HG02870 (cell line): Measurements from ENCODE around the gene ZNF497.
A peak's percentile ranks its signal among the peaks of the same experiment; 100 is the strongest.
"Not testable (repeated sequence)": the region's sequence is repeated elsewhere in the genome, so short reads cannot be mapped to it uniquely, and the experiment has no call there.

ENCODE experiments used
- ATAC-seq: cut with Tn5 transposase; IDR thresholded peaks from one replicate; pipeline ENCODE4 v1.9.1; 2021; ENCODE audit warnings: mild to moderate bottlenecking, moderate library complexity; ENCODE audit not compliant: unreplicated experiment

Gene ZNF497

GRCh38 chr19:58394821-58395219, 32.3 kb upstream of the ZNF497 start:
- no peak for ATAC-seq

- ATAC-seq: no peak
These were observed 31.1 kb upstream of the ZNF497 start for GRCh38 chr19:58393725-58394033.

GRCh38 chr19:58392945-58393724, 30.6 kb upstream of the ZNF497 start:
- ATAC-seq: no peak

- no peak for ATAC-seq
These were observed 25.6 kb upstream of the ZNF497 start for GRCh38 chr19:58388175-58388526.

GRCh38 chr19:58387338-58388174, 25.0 kb upstream of the ZNF497 start:
- no peak for ATAC-seq

- ATAC-seq: peak; percentile 89
These were observed 24.2 kb upstream of the ZNF497 start, which contains the start of gene RPS5 for GRCh38 chr19:58386576-58387337. RPS5 (plus strand) TSS chr19:58387269; CDS start chr19:58388138, 869 bp downstream.

- no peak for ATAC-seq
These were observed 23.5 kb upstream of the ZNF497 start for GRCh38 chr19:58385891-58386575.

- ATAC-seq: no peak
These were observed 22.9 kb upstream of the ZNF497 start for GRCh38 chr19:58385313-58385890.

- ATAC-seq: no peak
These were observed 20.5 kb upstream of the ZNF497 start for GRCh38 chr19:58382997-58383603.

- ATAC-seq: no peak
These were observed 19.1 kb upstream of the ZNF497 start for GRCh38 chr19:58381460-58382212.

GRCh38 chr19:58380662-58381459, 18.3 kb upstream of the ZNF497 start, which contains the start of gene ZNF837:
ZNF837 (minus strand) TSS chr19:58381030; CDS start chr19:58369332, 11,698 bp downstream.
- peak; percentile 82 for ATAC-seq

- no peak for ATAC-seq
These were observed 17.6 kb upstream of the ZNF497 start for GRCh38 chr19:58380037-58380661.

GRCh38 chr19:58379246-58379645, 16.7 kb upstream of the ZNF497 start:
- no peak for ATAC-seq

- ATAC-seq: not testable (repeated sequence)
These were observed 14.2 kb upstream of the ZNF497 start for GRCh38 chr19:58376724-58377123.

- no peak for ATAC-seq
These were observed 11.6 kb upstream of the ZNF497 start for GRCh38 chr19:58374200-58374599.

GRCh38 chr19:58372311-58373133, 10.0 kb upstream of the ZNF497 start:
- ATAC-seq: no peak
